ENCODE measurements around the gene BMPER.

The BMPER gene

DNA sequence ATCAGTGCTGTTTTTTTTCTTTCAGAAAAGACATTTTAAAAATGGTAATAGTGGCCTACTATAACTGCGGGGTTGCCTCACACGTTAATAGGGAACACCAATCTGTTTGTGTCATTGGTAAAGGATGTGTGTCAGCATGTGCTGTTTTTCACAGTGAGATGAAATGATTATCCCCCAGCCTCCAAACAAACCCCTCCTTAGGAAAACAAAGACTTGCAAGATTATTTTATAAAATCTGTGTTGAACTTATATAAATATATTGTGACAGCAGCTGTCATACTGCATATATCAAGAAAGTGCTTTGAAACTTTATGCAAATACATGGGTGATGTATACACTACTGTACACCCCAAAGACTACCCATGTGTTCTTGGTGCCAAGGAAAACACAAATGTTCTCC, 125.8 kb downstream of the BMPER start:
- no peak for DNase-seq (ENCODE audit: low read depth)

DNA sequence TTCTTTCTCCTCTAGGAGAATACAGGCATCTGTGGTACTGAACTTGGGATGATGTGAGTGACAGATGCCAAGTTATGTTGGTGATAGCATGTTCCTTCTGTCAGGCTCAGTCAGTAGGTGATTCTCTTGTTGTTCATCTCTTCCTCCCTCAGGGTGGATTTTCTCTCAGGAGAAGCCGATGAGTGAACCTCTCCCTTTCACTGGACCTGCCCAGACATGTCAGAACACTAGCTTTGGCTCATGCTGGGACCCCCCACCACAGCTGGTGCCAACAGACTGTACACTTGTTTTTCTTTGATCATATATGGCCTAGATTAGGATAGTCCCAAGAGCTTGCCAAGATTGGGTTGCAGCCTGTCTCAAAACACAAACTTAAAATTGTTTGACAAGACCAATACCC, 129.4 kb downstream of the BMPER start:
- DNase-seq (ENCODE audit: low read depth): no peak

GRCh38 chr7:34036051-34036920, 130.9 kb downstream of the BMPER start:
- DNase-seq (ENCODE audit: low read depth): no peak

DNA sequence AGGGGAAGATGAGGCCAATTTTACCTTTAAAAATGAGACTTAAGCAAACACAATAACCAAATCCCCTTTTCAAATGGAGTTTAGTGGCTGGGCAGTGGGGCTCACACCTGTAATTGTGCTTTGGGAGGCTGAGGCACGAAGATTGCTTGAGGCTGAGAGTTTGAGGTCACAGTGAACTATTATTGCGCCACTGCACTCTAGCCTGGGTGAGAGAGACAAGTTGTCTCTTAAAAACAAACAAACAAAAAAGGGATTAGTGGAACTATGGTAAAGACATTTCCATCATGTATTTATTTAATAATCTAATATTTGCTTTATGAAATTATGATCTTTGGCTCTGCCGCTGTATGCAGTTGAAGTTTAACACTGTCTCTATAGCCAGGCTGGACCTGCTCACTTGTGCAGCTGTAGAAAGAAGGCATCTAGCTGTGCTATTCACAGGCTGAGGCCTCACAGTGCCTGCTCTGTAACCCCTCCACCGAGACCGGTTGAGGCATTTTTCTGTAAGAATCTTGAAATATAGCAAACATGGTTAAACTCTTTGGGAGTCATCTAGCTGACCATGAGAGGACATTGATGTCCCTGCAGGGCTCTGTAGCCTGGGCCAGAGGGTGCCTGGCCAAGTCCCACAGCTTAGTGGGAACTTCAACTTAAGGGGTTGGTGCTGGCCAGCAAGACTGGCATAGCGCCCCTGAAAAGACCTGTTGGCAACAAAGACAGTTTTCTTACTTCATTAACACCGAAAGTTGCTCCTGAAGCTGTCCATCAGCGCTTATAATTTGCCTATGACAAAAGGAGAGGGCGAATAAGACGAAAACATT, 131.8 kb downstream of the BMPER start:
- no peak for DNase-seq (ENCODE audit: low read depth)

DNA sequence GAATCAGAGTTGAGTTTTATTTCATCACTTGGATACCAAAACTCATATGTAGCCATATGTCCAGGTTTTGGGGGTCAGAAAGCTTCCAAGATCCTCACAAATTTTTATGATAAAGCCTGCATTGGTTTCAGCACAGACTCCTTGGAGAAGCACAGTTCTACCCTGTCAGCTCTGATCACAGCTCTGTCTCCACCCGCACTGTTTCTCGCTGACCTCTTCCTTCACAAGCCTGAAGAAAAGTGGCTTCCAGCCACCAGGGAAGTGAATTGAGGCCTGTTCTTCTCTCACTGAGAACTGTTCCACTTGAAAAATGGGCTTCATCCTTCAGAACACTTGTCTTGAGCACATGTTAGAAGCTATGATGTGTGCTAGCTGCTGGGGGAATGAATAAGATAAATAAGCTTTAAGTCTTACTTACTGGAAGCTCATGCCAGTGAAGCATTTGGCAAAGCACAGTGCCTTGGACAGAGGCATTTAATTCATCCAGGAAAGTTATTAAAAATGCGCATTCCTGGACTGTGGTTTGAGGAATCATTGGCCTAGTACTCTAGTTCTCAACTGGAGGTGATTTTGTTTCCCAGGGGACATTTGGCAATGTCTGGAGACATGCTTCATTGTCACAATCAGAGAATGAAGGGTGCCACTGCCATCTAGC, 133.6 kb downstream of the BMPER start:
- DNase-seq (ENCODE audit: low read depth): no peak

- DNase-seq (ENCODE audit: low read depth): no peak
These were observed 136.4 kb downstream of the BMPER start for GRCh38 chr7:34041707-34042106.

- no peak for DNase-seq (ENCODE audit: low read depth)
These were observed 137.1 kb downstream of the BMPER start for GRCh38 chr7:34042406-34042805.

DNA sequence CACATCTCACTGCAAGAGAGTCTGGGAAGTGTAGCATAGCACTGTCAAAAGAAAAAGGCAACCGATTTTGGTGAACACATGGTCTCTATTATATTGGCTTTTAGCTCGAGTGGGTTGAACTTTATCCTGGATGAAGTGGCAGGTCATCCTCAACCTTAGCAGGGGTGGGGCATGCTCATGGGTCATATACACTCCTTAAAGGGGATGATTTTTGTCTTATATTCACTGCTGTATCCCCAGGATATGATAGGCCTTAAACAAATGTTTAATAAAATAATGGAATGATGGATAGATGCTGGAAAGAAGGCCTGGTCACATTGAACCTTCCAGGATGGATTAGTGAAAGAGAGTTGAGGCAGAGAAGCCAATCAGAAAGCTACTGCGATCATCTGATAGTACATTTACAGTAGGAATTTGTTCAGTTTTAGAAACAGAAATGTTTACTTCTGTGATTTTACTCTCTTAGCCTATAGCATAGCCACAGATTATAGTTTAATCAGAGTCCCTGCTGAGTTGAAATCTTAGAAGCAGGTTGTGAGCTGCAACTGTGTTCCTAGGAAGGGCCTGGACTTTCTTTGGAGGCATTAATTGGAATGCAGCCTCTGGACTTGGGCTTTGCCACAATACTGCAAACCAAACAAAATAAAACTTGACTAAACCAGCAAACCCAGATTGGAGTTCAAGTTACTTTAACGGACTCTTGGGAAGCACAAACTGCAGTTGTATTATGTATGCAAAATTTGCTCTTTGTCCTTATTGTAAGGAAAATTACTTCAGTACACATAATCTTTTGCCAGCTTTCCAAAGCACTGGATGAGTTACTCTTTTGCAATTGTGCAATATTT, 138.3 kb downstream of the BMPER start:
- no peak for DNase-seq (ENCODE audit: low read depth)

DNA sequence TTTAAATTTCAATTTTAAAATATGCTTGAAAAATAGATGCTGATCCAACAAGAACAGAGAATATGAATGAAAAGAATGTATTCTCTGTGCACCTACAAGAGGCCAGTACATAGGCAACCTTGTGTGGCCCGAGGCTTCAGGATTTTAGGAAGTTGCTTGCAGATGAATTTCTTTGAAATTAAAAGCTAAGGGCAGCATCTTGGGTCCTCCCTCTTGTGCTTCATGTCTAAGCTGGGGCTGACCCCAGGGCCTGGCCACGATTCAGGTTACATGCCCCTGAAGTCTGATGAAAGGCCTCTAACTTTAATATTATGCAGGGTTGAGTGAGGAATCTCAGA, 138.9 kb downstream of the BMPER start:
- no peak for DNase-seq (ENCODE audit: low read depth)

DNA sequence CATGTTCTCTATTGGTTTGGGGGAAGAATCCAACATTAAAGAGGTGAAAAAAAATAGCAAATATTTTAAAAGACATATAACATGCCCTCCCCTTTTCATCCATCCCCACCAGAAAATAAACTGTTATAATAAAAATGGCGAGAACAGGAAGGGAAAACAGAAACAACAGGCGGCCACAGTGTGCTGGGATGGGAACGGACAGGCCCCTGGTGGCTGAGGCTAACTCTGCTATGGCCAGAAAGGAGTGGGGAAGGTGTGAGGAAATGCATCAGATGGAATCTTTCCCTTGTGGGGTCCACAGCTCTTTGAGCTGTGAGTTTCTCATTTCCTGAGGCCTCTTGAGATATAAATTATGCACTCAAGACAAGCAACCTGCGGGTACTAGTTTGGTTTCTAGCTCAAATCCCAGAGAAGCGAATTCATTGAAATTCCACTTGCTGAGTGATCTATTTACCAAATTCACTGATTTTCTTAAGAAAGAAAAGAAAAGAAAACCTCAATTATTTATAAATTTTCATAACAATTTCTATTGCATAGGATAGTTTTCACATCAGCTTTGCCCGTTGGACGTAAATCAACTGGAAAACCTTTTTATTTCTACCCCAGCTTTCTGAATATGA, 139.5 kb downstream of the BMPER start:
- DNase-seq (ENCODE audit: low read depth): no peak

DNA sequence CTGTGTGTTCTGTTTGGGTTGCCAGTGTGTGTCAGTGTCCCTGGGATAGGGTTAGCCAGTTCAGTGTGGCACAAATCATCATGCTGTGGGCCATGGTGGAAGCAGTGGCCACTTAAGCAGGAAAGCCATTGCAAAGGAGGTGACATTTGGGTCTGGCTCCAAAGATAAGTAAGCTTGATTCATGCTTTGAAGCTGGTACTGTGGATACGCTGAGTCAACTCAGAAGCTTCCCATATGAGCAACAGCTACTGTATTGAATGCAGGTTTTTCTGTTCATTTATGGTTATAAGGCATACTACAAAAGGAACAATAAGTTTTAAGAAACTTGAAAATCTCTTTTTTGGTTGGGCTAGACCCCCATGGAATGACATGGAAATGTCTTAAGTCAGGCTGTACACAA, 143.1 kb downstream of the BMPER start:
- DNase-seq (ENCODE audit: low read depth): no peak

- DNase-seq (ENCODE audit: low read depth): no peak
These were observed 148.7 kb downstream of the BMPER start for GRCh38 chr7:34054075-34054474.

- DNase-seq (ENCODE audit: low read depth): no peak
These were observed 151.8 kb downstream of the BMPER start for GRCh38 chr7:34057136-34057535.

DNA sequence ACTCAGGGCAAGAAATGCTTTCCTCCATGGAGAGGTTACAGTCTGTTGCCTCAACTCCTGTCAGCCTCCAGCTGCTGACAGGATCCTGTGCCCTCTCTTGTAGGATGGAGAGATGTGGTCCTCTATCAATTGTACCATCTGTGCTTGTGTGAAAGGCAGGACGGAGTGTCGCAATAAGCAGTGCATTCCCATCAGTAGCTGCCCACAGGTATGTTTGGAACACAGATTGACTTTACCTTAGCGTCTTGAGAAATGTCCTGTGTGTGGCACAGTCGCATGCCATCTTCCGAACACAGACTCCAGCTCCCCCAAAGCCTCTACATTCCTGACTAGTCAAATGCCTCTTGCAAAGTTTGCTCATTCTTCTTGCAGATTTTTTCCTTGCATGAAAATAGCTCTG, 152.6 kb downstream of the BMPER start:
- DNase-seq (ENCODE audit: low read depth): no peak

DNA sequence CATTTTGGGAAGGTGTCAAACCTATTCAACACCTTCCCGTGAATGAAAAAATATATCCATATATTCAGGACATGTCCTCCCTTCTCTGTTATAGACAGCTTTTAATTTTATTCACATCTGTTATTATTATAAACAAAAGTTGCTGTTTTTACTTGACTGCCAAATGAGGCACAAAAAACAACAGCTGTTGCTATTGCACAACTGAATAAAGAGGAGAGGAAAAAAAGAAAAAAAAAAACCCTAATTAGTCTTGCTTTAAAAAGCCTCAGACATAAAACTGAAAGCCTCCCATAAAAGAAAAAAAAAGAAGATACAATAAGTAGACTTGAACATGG, 153.4 kb downstream of the BMPER start:
- DNase-seq (ENCODE audit: low read depth): no peak

- no peak for DNase-seq (ENCODE audit: low read depth)
These were observed 153.9 kb downstream of the BMPER start for GRCh38 chr7:34059136-34059828.

- no peak for DNase-seq (ENCODE audit: low read depth)
These were observed 155.0 kb downstream of the BMPER start for GRCh38 chr7:34060196-34060947.

DNA sequence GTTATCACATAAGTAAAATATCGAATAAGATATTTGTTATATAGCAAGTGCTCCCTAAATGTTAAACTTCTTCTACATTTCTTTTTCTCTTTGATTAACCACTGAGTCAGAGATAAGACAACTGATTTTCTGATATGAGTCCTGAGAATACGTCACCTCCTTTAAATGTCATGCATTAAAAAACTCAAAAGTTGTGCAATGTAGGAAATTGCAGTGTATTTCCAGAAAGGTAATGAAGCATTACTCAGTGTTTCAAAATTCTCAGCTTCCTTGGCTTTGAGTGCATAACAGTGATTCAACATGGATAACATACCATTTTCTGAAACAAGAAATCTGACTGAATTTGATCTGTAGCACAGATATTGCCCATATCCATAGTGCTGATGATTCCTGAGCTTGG, 155.8 kb downstream of the BMPER start:
- no peak for DNase-seq (ENCODE audit: low read depth)

DNA sequence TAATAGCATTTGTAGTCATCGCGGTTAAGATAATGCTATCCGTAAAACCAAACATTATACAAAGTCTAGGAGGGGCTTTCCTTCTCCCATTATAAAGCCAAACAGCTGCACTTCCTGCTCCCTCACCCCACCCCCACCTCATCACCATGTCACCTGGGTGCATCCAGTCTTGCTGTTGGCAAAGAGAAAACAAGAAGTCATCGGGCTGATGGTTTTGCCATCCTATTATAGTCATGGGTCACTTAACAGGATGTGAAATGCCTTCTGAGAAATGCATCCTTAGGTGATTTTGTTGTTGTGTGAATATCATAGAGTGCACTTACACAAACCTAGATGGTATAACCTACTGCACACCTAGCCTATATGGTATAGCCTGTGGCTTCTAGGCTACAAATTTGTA, 157.0 kb downstream of the BMPER start:
- DNase-seq (ENCODE audit: low read depth): no peak

- DNase-seq (ENCODE audit: low read depth): no peak
These were observed 157.5 kb downstream of the BMPER start for GRCh38 chr7:34062826-34063225.

All from activated T-cell treated with anti-CD3 and anti-CD28 coated beads for 1 hour (primary cell).